HEK293 (cell line): ENCODE data around the gene ABHD12B.
A peak's percentile ranks its signal among the peaks of the same experiment; 100 is the strongest.

ENCODE experiments used
- CTCF ChIA-PET: fragments of 350-600 bp; formaldehyde crosslinking; extraction: SDS; loops from one replicate; lab custom pipeline; 2021; ENCODE audit warnings: antibody characterized with exemption; lab: Yijun Ruan, JAX
- POLR2A ChIA-PET: fragments of 300-600 bp; formaldehyde crosslinking; extraction: SDS; loops from one replicate; lab custom pipeline; 2020; ENCODE audit warnings: antibody characterized with exemption, inconsistent platforms; lab: Yijun Ruan, JAX
- H3K27ac ChIP-seq: fragments of 200-500 bp; sonication (Bioruptor generic); 2 replicates; pipeline ENCODE4 v1.5.1; 2014; ENCODE audit warnings: low read depth, low read length, control low read depth, inconsistent platforms; ENCODE audit errors: extremely low read depth
- H3K36me3 ChIP-seq, 2 experiments: fragments of 200-500 bp in 1 of 2; sonication (Bioruptor generic) in 1 of 2; 1 replicate in 1 of 2; 2 replicates in 1 of 2; pipeline ENCODE4 v1.5.1; 2014 to 2017; ENCODE audit warnings: inconsistent platforms in 2 of 2, low read length in 2 of 2; ENCODE audit not compliant: control insufficient read depth in 2 of 2, insufficient read depth in 1 of 2
- H3K4me1 ChIP-seq: fragments of 200-500 bp; sonication (Bioruptor generic); 2 replicates; pipeline ENCODE4 v1.5.1; 2014; ENCODE audit warnings: mild to moderate bottlenecking, low read length, inconsistent platforms; ENCODE audit not compliant: control insufficient read depth, insufficient read depth
- H3K4me3 ChIP-seq: 2 replicates; pipeline ENCODE4 v1.5.1; 2011; ENCODE audit warnings: low read depth, mild to moderate bottlenecking, control low read depth, low read length, moderate library complexity
- H3K9me3 ChIP-seq: fragments of 200-500 bp; sonication (Bioruptor generic); 2 replicates; pipeline ENCODE4 v1.5.1; 2014; ENCODE audit warnings: low read depth, low read length, inconsistent platforms; ENCODE audit not compliant: control insufficient read depth, insufficient read depth
- GLIS1 ChIP-seq: fragments of 450-650 bp; formaldehyde crosslinking; IDR thresholded peaks from 2 replicates; pipeline ENCODE4 v1.5.1; 2016; ENCODE audit warnings: missing biosample characterization, missing genetic modification characterization
- OSR2 ChIP-seq: fragments of 450-650 bp; formaldehyde crosslinking; IDR thresholded peaks from 2 replicates; pipeline ENCODE4 v1.5.1; 2016; ENCODE audit warnings: missing biosample characterization, missing genetic modification characterization
- PRDM6 ChIP-seq: fragments of 450-650 bp; formaldehyde crosslinking; IDR thresholded peaks from 2 replicates; pipeline ENCODE4 v1.5.1; 2017; ENCODE audit warnings: missing biosample characterization, missing genetic modification characterization
- SP7 ChIP-seq: fragments of 450-650 bp; formaldehyde crosslinking; IDR thresholded peaks from 2 replicates; pipeline ENCODE4 v1.5.1; 2016; ENCODE audit warnings: missing biosample characterization, missing genetic modification characterization
- TCF7L2 ChIP-seq: IDR thresholded peaks from 2 replicates; pipeline ENCODE4 v1.6.1; 2011; ENCODE audit warnings: low read depth, mild to moderate bottlenecking, inconsistent platforms, low read length, moderate library complexity, borderline replicate concordance
- ZBTB1 ChIP-seq: fragments of 450-650 bp; formaldehyde crosslinking; IDR thresholded peaks from 2 replicates; pipeline ENCODE4 v1.5.1; 2016; ENCODE audit warnings: missing biosample characterization, missing genetic modification characterization
- ZNF211 ChIP-seq: fragments of 450-650 bp; formaldehyde crosslinking; IDR thresholded peaks from 2 replicates; pipeline ENCODE4 v1.5.1; 2016; ENCODE audit warnings: low read depth, missing biosample characterization, missing genetic modification characterization
- ZNF354C ChIP-seq: fragments of 450-650 bp; formaldehyde crosslinking; IDR thresholded peaks from 2 replicates; pipeline ENCODE4 v1.5.1; 2016; ENCODE audit warnings: missing biosample characterization, missing genetic modification characterization, low read depth, borderline replicate concordance
- ZNF558 ChIP-seq: fragments of 450-650 bp; formaldehyde crosslinking; IDR thresholded peaks from 2 replicates; pipeline ENCODE4 v1.5.1; 2016; ENCODE audit warnings: missing biosample characterization, missing genetic modification characterization
- ZNF664 ChIP-seq: fragments of 450-650 bp; formaldehyde crosslinking; IDR thresholded peaks from 2 replicates; pipeline ENCODE4 v1.5.1; 2016; ENCODE audit warnings: missing biosample characterization, missing genetic modification characterization
- ZSCAN23 ChIP-seq: fragments of 450-650 bp; formaldehyde crosslinking; IDR thresholded peaks from 2 replicates; pipeline ENCODE4 v1.5.1; 2016; ENCODE audit warnings: missing biosample characterization, missing genetic modification characterization
- TF ChIP-seq, protein P1 (sequence below): fragments of 450-650 bp; formaldehyde crosslinking; IDR thresholded peaks from 2 replicates; pipeline ENCODE4 v1.5.1; 2017; ENCODE audit warnings: missing biosample characterization, mild to moderate bottlenecking, missing genetic modification characterization, moderate library complexity
- TF ChIP-seq, protein P2 (sequence below): fragments of 450-650 bp; formaldehyde crosslinking; IDR thresholded peaks from 2 replicates; pipeline ENCODE4 v1.5.1; 2016; ENCODE audit warnings: missing biosample characterization, missing genetic modification characterization
- TF ChIP-seq, protein P3 (sequence below): fragments of 450-650 bp; formaldehyde crosslinking; conservative IDR thresholded peaks from 2 replicates; pipeline ENCODE4 v1.5.1; 2016; ENCODE audit warnings: low read depth, missing biosample characterization, missing genetic modification characterization

The ABHD12B gene

DNA sequence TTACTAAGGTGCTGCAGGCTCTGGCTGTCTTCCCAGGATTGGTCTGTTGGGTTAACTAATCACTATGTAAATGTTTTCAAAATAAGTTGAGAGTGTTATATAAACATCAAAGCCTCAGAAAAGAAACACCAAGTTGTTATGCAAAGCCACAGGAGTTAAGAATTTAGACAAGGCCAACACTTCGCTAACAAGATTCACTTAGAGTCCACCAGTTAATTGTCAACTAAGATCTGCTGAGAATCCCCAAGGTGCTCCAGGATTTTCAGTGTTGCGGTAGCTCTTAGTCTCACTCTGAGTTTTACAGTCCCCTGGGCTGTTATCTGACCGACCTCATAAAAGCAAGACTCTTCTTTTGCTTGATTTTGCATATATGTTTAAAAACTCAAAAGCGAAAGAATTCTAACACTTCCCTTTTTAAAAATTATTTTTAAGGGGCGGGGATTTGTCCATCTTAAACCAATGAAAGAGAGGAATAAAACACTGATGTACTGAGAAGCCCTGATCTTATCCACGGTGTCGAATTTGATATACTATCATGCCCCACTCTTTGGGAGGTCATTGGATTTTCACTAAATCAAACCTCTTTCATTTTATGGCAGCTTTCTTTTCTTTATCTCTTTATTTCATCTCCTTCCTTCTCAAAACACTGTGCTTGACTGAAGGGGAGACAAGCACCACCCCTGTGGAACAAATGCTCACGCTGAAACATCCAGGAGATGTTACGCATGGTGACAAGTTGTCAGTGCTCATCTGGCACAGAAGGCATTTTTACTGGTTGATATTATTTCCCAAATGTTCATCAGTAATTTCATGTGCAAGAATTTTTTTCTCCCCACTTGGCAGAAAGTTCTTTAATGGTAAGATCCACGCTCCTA is 47.9 kb upstream of the ABHD12B start:
- peak overlapping the region; percentile 57; the same call in 1 of the 2 replicates for H3K27ac ChIP-seq
- CTCF ChIA-PET, result interaction anchor here (0.8 kb wide), 1 partner anchor 110 kb away, joined by 3 read pairs; no protein-coding TSS in a partner anchor
- POLR2A ChIA-PET, result interaction anchor here (1.2 kb wide), 1 partner anchor 35 kb away, joined by 3 read pairs; no protein-coding TSS in a partner anchor

GRCh38 chr14:50825307-50825706 is 46.5 kb upstream of the ABHD12B start:
- Histone ChIP-seq H3K4me1 (peaks cover 62% of the 10 kb centered on the region), H3K36me3 (no peaks in the 10 kb centered on the region; a peak in 1 of 3 replicates), H3K27ac (no peak overlapping the region), H3K4me3 (no peak overlapping the region), H3K9me3 (no peaks in the 10 kb centered on the region)
- TF ChIP-seq, protein P1, sequence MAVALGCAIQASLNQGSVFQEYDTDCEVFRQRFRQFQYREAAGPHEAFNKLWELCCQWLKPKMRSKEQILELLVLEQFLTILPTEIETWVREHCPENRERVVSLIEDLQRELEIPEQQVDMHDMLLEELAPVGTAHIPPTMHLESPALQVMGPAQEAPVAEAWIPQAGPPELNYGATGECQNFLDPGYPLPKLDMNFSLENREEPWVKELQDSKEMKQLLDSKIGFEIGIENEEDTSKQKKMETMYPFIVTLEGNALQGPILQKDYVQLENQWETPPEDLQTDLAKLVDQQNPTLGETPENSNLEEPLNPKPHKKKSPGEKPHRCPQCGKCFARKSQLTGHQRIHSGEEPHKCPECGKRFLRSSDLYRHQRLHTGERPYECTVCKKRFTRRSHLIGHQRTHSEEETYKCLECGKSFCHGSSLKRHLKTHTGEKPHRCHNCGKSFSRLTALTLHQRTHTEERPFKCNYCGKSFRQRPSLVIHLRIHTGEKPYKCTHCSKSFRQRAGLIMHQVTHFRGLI (tag by site-specific recombination), result no peak
- TF ChIP-seq ZNF664 (tag by site-specific recombination), result peak; percentile 94
- POLR2A ChIA-PET, result no interaction called here
- CTCF ChIA-PET, result no interaction called here

More for the DNA sequence above, 47.9 kb upstream of the ABHD12B start:
- peaks cover 67% of the 10 kb centered on the region for H3K4me1 ChIP-seq
- TF ChIP-seq, protein P2, sequence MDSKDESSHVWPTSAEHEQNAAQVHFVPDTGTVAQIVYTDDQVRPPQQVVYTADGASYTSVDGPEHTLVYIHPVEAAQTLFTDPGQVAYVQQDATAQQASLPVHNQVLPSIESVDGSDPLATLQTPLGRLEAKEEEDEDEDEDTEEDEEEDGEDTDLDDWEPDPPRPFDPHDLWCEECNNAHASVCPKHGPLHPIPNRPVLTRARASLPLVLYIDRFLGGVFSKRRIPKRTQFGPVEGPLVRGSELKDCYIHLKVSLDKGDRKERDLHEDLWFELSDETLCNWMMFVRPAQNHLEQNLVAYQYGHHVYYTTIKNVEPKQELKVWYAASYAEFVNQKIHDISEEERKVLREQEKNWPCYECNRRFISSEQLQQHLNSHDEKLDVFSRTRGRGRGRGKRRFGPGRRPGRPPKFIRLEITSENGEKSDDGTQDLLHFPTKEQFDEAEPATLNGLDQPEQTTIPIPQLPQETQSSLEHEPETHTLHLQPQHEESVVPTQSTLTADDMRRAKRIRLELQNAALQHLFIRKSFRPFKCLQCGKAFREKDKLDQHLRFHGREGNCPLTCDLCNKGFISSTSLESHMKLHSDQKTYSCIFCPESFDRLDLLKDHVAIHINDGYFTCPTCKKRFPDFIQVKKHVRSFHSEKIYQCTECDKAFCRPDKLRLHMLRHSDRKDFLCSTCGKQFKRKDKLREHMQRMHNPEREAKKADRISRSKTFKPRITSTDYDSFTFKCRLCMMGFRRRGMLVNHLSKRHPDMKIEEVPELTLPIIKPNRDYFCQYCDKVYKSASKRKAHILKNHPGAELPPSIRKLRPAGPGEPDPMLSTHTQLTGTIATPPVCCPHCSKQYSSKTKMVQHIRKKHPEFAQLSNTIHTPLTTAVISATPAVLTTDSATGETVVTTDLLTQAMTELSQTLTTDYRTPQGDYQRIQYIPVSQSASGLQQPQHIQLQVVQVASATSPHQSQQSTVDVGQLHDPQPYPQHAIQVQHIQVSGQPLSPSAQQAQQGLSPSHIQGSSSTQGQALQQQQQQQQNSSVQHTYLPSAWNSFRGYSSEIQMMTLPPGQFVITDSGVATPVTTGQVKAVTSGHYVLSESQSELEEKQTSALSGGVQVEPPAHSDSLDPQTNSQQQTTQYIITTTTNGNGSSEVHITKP (tag by site-specific recombination), result peak; percentile 58
- TF ChIP-seq ZNF558 (tag by site-specific recombination) (no peak), GLIS1 (tag by site-specific recombination) (peak; percentile 39; the same call in 1 of the 2 replicates), OSR2 (peak; percentile 57; the same call in 1 of the 2 replicates), ZBTB1 (tag by site-specific recombination) (no peak), ZNF354C (tag by site-specific recombination) (no peak), ZNF211 (tag by site-specific recombination) (no peak), PRDM6 (tag by site-specific recombination) (peak; percentile 91), ZSCAN23 (no peak), TCF7L2 (0 out of 2 replicates have a peak, but pooled peaks have one; percentile 30), SP7 (tag by site-specific recombination) (0 out of 2 replicates have a peak, but pooled peaks have one; percentile 10)
- TF ChIP-seq, protein P3, sequence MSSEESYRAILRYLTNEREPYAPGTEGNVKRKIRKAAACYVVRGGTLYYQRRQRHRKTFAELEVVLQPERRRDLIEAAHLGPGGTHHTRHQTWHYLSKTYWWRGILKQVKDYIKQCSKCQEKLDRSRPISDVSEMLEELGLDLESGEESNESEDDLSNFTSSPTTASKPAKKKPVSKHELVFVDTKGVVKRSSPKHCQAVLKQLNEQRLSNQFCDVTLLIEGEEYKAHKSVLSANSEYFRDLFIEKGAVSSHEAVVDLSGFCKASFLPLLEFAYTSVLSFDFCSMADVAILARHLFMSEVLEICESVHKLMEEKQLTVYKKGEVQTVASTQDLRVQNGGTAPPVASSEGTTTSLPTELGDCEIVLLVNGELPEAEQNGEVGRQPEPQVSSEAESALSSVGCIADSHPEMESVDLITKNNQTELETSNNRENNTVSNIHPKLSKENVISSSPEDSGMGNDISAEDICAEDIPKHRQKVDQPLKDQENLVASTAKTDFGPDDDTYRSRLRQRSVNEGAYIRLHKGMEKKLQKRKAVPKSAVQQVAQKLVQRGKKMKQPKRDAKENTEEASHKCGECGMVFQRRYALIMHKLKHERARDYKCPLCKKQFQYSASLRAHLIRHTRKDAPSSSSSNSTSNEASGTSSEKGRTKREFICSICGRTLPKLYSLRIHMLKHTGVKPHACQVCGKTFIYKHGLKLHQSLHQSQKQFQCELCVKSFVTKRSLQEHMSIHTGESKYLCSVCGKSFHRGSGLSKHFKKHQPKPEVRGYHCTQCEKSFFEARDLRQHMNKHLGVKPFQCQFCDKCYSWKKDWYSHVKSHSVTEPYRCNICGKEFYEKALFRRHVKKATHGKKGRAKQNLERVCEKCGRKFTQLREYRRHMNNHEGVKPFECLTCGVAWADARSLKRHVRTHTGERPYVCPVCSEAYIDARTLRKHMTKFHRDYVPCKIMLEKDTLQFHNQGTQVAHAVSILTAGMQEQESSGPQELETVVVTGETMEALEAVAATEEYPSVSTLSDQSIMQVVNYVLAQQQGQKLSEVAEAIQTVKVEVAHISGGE (tag by site-specific recombination), result no peak
- no peaks in the 10 kb centered on the region for H3K9me3 ChIP-seq
- no peak overlapping the region for H3K4me3 ChIP-seq
- no peaks in the 10 kb centered on the region; a peak in 1 of 3 replicates for H3K36me3 ChIP-seq
